Erythroblast (primary cell): ENCODE results near the gene INTS1.

Experiments
- GATA1 ChIP-seq: IDR thresholded peaks from 2 replicates; pipeline ENCODE4 v1.6.1; 2011; ENCODE audit warnings: low read depth, mild to moderate bottlenecking, control low read depth, low read length, moderate library complexity
- POLR2A ChIP-seq: IDR thresholded peaks from 2 replicates; pipeline ENCODE4 v1.6.1; 2011; ENCODE audit warnings: mild to moderate bottlenecking, low read length

DNA sequence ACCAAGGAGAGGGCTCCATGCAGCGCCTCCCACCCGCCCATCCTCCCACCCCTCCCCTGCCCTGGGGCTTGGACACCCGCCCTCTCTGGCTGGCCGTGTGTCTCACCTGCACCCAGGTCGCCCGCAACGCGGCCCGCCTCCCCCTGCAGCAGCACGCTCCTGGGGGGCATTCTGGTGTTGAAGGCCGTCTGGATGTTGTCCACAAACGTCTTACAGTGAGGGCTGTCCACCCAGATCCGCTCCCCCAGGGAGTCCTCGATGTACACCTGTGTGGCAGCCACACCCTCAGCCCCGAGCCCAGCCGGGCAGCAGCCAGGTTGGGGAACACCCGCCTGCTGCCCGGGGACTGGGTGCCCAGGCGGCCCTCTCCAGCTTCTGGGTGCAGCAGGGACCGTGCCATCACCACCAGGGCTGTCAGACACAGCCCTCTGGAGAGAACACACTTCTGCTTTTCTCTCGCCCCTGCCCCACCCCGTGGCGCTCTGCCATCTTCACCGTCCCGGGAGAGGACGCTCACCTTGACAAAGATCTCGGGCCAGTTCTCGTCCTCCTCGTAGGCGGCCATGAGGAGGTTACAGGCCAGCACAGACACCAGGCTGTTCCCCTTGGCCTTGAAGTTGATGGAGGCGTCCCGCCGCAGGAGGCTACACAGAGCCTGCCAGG, 4.7 kb downstream of the INTS1 start:
- TF ChIP-seq POLR2A (no peak), GATA1 (no peak)
